ENCODE data around the gene ROCK2.

The ROCK2 gene

GRCh38 chr2:11144077-11144737 is 200.2 kb downstream of the ROCK2 start:
- FAIRE-seq: no peak

DNA sequence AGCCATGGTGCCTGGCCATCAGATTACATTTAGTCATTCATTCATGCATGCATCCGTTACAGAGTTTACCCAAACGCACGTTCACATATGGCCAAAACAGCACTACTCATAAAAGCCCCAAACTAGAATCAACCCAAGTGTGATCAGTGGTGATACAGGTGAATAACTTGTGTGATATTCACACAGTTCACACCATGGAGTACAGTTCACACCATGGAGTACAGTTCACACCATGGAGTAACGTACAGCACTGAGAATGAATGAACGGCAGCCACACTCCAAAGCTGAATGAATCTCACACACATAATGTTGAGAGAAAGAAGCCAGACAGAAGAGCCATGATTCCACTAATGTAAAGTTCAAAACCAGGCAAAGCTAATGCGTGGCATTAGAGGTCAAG is 201.4 kb downstream of the ROCK2 start:
- FAIRE-seq: no peak

GRCh38 chr2:11142330-11142729 is 202.1 kb downstream of the ROCK2 start:
- no peak for FAIRE-seq

DNA sequence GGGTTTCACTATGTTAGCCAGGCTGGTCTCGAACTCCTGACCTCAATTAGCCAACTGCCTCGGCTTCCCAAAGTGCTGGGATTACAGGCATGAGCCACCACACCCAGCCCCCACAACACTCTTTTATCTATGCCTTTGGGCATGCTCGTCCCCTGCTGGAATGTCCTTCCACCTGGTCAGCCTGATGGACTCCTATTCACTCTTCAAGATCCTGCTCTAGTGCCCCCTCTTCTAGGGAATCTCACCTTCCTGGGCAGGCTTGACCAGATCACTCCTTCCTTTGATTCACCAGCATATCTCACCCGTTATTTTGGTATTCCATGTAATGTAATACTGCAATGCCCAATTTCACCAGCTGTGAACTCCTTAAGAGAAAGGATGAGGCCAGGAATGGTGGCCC is 203.1 kb downstream of the ROCK2 start:
- no peak for FAIRE-seq

GRCh38 chr2:11140492-11140891 is 203.9 kb downstream of the ROCK2 start:
- no peak for FAIRE-seq

GRCh38 chr2:11134349-11134748 is 210.1 kb downstream of the ROCK2 start:
- FAIRE-seq: no peak

GRCh38 chr2:11133936-11134320 is 210.5 kb downstream of the ROCK2 start:
- no peak for FAIRE-seq

DNA sequence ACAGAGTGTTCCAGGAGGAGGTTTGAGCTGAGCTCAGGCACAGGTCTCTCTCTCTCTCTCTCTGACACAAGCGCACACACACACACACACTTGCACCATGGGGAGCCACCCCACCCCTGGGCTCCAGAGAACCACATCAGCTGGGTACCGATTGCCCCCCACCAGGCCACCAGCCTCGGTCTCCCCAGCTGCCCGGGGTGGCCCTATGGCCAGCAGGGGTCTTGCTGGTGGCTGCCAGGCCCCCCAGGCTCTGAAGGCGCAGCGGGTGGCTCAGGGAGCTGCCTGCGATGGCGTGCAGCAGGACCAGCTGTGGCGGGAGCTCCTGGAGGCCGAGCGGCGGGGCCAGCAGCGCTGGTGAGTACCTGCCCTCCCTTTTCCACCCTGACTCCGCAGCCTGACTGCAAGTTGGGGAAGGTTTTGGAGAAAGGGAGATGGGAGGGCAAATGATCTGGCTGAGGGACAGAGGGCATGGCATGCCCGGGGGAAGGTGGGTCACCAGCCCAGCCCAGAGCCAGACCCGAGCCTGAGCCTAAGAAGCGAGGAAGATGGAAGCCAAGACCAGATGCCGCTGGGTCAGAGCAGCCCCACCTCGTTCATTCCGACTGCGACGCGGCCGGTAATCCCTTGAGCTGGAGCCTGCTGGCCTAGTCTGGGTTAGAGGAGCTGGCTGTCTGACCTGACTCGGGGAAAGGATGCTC is 211.0 kb downstream of the ROCK2 start:
- no peak for FAIRE-seq

GRCh38 chr2:11132036-11132671 is 212.3 kb downstream of the ROCK2 start:
- FAIRE-seq: no peak

- FAIRE-seq: no peak
Observed at GRCh38 chr2:11131166-11131920, 213.1 kb downstream of the ROCK2 start.

Data from TTC549 (cell line).